Hepatocyte (in vitro differentiated cells): ENCODE results near the gene DNAJC5. TPM values are rescaled to one million over a fixed set of nuclear protein-coding genes. Genes with fewer than 3 reads are reported as not detected.

Experiments used
- DNase-seq: peaks from one replicate; pipeline ENCODE4 v3.0.0-alpha.2; 2016; ENCODE audit warnings: low spot score
- H2AFZ ChIP-seq: fragments of 200-600 bp; sonication (generic); 2 replicates; pipeline ENCODE4 v1.6.0; 2016; ENCODE audit warnings: antibody characterized with exemption, mild to moderate bottlenecking
- H3K27ac ChIP-seq: fragments of 200-600 bp; sonication (generic); 2 replicates; pipeline ENCODE4 v1.5.1; 2016; ENCODE audit warnings: mild to moderate bottlenecking
- H3K27me3 ChIP-seq: fragments of 200-600 bp; sonication (generic); 2 replicates; pipeline ENCODE4 v1.6.1; 2016
- H3K36me3 ChIP-seq: fragments of 200-600 bp; sonication (generic); replicated peaks from 2 replicates; pipeline ENCODE4 v1.5.1; 2016; ENCODE audit warnings: low read depth; ENCODE audit not compliant: insufficient read depth
- H3K4me1 ChIP-seq: fragments of 200-600 bp; sonication (generic); 2 replicates; pipeline ENCODE4 v1.5.1; 2016; ENCODE audit warnings: mild to moderate bottlenecking, moderate library complexity; ENCODE audit not compliant: insufficient read depth
- H3K4me2 ChIP-seq: fragments of 200-600 bp; sonication (generic); 2 replicates; pipeline ENCODE4 v1.6.0; 2016
- H3K4me3 ChIP-seq: fragments of 200-600 bp; sonication (generic); 2 replicates; pipeline ENCODE4 v1.5.1; 2016; ENCODE audit warnings: mild to moderate bottlenecking
- H3K79me2 ChIP-seq: fragments of 200-600 bp; sonication (generic); 2 replicates; pipeline ENCODE4 v1.6.0; 2017; ENCODE audit warnings: mild to moderate bottlenecking
- H3K9me2 ChIP-seq: fragments of 200-600 bp; sonication (generic); replicated peaks from 2 replicates; pipeline ENCODE4 v1.6.0; 2017; ENCODE audit warnings: mild to moderate bottlenecking; ENCODE audit not compliant: insufficient read depth
- H3K9me3 ChIP-seq: fragments of 200-600 bp; sonication (generic); 2 replicates; pipeline ENCODE4 v1.5.1; 2016; ENCODE audit warnings: low read depth, mild to moderate bottlenecking
- H4K20me1 ChIP-seq: fragments of 200-600 bp; sonication (generic); 2 replicates; pipeline ENCODE4 v1.6.0; 2016; ENCODE audit warnings: mild to moderate bottlenecking; ENCODE audit not compliant: insufficient read depth, poor library complexity, severe bottlenecking
- EZH2 ChIP-seq: fragments of 200-600 bp; sonication (generic); IDR thresholded peaks from 2 replicates; pipeline ENCODE4 v1.6.1; 2016; ENCODE audit warnings: antibody characterized with exemption, mild to moderate bottlenecking, borderline replicate concordance
- EZH2phosphoT487 ChIP-seq: fragments of 200-600 bp; sonication (generic); IDR thresholded peaks from one replicate; pipeline ENCODE4 v1.6.1; 2018; ENCODE audit warnings: antibody characterized with exemption, mild to moderate bottlenecking, low read depth, moderate library complexity; ENCODE audit not compliant: unreplicated experiment, severe bottlenecking
- WGBS: methylation state at CpG from one replicate; pipeline ENCODE4 v1.1.6; 2016; ENCODE audit warnings: low lambda C conversion rate; ENCODE audit errors: missing lambda C conversion rate; 5-methylcytosine and 5-hydroxymethylcytosine counted together
- polyA plus RNA-seq: library from polyadenylated mRNA; unstranded; fragments of >200 nt; fragmentation: Nextera tagmentation; extraction: Ambion mirVana; gene quantifications from 2 replicates; pipeline ENCODE4 v1.2.1, GENCODE V29; 2016
- total RNA-seq: library from RNA; depleted of rRNA; stranded (reverse); fragments of >200 nt; gene quantifications from 2 replicates; pipeline ENCODE4 v1.2.3, GENCODE V29; 2014
- TF ChIP-seq, protein P1 (sequence below): fragments of 200-600 bp; sonication (generic); IDR thresholded peaks from 2 replicates; pipeline ENCODE4 v1.5.1; 2016; ENCODE audit warnings: antibody characterized with exemption, mild to moderate bottlenecking; ENCODE audit not compliant: poor library complexity

DNAJC5 gene
- total and polyA plus RNA-seq, 2 experiments from 2014 or later = 10.2 to 39.6 TPM

DNA sequence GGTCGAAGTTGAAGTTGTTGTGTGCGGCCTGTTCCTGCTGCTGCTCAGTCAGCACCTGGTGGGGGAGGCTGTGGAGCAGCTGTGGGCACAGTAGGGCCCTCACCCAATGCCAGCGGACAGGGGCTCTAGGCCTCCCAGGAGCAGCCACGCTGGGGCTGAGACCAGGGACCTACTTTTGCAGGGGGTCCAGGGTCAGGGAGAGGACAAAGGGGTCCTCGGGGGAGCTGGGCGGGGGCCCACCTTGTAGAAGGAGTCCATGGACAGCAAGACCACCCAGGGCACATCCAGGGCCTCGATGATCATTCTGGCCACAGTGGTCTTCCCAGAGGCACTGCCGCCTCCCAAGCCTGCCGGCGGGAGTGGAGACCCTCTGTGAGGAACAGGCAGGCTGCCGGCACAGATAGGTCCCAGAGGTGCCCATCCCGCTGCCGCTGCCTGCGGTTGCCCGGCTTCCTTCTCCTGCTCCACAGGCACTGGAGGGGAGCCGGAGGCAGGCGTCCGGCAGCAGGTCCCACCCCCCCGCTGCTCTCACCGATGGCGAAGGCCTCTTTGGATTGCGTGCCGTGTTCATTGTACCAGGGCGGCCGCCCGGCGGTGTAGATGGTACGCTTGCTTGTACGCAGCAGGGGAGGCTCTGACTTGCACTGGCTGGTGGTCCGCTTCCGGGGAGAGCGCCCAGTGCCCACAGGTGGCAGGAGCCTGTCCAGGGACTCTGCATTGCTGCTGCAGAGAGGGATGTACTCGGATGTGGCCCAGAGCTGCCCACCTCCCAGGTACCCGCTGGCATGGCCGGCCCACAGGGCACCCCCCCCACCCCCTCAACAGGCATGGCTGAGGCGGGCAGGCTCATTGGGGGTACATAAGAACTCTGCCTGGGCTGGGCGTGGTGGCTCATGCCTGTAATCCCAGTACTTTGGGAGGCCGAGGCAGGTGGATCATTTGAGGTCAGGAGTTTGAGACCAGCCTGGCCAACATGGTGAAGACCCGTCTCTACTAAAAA is 51.3 kb downstream of the DNAJC5 start:
- TF ChIP-seq EZH2 (no peak), EZH2phosphoT487 (no peak)
- TF ChIP-seq, protein P1, sequence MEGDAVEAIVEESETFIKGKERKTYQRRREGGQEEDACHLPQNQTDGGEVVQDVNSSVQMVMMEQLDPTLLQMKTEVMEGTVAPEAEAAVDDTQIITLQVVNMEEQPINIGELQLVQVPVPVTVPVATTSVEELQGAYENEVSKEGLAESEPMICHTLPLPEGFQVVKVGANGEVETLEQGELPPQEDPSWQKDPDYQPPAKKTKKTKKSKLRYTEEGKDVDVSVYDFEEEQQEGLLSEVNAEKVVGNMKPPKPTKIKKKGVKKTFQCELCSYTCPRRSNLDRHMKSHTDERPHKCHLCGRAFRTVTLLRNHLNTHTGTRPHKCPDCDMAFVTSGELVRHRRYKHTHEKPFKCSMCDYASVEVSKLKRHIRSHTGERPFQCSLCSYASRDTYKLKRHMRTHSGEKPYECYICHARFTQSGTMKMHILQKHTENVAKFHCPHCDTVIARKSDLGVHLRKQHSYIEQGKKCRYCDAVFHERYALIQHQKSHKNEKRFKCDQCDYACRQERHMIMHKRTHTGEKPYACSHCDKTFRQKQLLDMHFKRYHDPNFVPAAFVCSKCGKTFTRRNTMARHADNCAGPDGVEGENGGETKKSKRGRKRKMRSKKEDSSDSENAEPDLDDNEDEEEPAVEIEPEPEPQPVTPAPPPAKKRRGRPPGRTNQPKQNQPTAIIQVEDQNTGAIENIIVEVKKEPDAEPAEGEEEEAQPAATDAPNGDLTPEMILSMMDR = no peak
- Histone ChIP-seq H3K4me1 (peaks cover 11% of the 10 kb centered on the region), H2AFZ (no peak overlapping the region), H3K79me2 (peaks cover 59% of the 10 kb centered on the region), H3K36me3 (no peaks in the 10 kb centered on the region), H3K4me2 (no peak overlapping the region), H4K20me1 (peaks cover 73% of the 10 kb centered on the region), H3K4me3 (no peak overlapping the region), H3K27ac (no peak overlapping the region), H3K9me2 (no peaks in the 10 kb centered on the region), H3K9me3 (no peaks in the 10 kb centered on the region), H3K27me3 (no peaks in the 10 kb centered on the region)
- no peak for DNase-seq
- WGBS = 96% methylated on average over 39 of the region's 39 CpGs

DNA sequence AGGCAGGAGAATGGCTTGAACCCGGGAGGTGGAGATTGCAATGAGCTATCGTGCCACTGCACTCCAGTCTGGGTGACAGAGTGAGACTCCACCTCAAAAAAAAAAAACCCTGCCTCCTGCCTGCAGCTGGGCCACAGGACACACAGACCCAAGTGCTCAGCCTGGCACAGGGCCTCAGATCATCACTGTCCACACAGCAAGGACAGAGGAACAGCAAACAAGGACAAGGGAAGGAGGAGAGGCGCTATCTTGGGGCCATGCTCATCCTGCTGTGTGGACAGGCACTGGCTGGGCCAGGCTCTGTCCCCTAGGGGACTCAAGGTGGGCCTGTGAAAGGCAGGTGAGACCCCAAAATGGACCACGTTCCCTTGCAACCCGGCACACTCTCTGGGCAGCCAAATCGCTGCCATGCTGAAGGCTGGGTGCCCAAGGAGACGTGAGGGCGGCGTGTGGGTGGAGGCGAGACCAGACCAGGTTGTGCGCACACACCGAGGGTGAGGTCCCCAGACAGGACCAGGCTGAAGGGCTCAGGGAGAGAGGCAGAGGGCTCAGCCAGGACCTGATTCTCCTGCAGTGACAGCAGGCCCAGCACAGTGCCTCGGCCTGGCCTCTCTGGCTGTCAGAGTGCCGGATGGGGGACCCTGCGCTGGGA is 52.2 kb downstream of the DNAJC5 start:
- Histone ChIP-seq H3K4me2 (no peak overlapping the region), H3K36me3 (no peaks in the 10 kb centered on the region), H4K20me1 (peaks cover 82% of the 10 kb centered on the region), H3K79me2 (peaks cover 68% of the 10 kb centered on the region), H3K9me3 (no peaks in the 10 kb centered on the region), H3K4me3 (no peak overlapping the region), H3K4me1 (peaks cover 11% of the 10 kb centered on the region), H3K9me2 (no peaks in the 10 kb centered on the region), H3K27me3 (no peaks in the 10 kb centered on the region), H2AFZ (no peak overlapping the region), H3K27ac (no peak overlapping the region)
- 97% methylated on average over 15 of the region's 15 CpGs for WGBS
- TF ChIP-seq, protein P1 = no peak
- no peak for TF ChIP-seq EZH2phosphoT487
- no peak for TF ChIP-seq EZH2
- no peak for DNase-seq

DNA sequence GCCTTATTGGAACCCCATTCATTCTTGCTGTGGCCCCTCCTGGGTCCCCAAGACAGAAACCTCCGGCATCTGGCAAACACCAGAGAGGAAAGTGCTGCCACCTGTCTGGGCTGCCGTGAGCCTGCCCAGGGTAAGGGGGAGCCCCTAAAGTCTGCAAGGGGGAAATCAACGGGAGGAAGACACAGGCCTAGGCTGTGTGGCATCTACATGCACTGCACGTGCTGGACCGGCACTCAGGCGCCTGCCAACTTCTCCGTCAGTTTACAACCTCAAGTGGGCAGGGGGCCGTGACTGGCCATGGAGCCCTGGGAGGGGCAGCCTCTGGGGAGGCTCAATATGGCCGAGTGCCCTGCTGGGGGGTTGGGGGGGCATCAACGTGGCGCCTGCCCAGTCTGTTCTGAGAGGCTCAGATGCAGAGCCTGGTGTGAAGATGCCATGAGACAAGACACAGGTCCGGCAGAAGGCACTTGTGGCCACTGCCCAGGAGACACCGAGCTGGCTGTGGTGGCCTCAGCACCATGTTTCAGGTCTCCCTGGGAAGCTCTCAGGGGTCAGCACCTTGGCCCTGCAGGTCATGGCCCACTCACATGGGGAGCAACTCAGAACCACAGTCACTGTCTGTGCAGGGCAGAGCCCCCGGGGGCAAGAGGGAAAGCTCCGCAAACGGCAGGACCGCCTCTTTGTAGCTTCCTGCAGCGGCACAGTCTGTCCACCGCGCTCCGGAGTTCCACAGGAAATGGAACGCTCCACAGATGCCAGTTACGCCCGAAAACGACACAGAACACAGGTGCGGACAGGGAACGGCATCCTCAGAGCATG is 52.9 kb downstream of the DNAJC5 start:
- Histone ChIP-seq H3K4me2 (no peak overlapping the region), H3K4me1 (peaks cover 11% of the 10 kb centered on the region), H3K27me3 (no peaks in the 10 kb centered on the region), H3K4me3 (no peak overlapping the region), H3K9me2 (no peaks in the 10 kb centered on the region), H3K27ac (no peak overlapping the region), H3K9me3 (no peaks in the 10 kb centered on the region), H3K79me2 (peaks cover 75% of the 10 kb centered on the region), H2AFZ (no peak overlapping the region), H3K36me3 (no peaks in the 10 kb centered on the region), H4K20me1 (peaks cover 84% of the 10 kb centered on the region)
- 96% methylated on average over 25 of the region's 27 CpGs for WGBS
- TF ChIP-seq EZH2 (no peak), EZH2phosphoT487 (no peak)
- TF ChIP-seq, protein P1 = no peak
- no peak for DNase-seq
